ENCODE data around the gene TCF25.
"Not testable (repeated sequence)": the region's sequence is repeated elsewhere in the genome, so short reads cannot be mapped to it uniquely, and the experiment has no call there.

Gene TCF25

DNA sequence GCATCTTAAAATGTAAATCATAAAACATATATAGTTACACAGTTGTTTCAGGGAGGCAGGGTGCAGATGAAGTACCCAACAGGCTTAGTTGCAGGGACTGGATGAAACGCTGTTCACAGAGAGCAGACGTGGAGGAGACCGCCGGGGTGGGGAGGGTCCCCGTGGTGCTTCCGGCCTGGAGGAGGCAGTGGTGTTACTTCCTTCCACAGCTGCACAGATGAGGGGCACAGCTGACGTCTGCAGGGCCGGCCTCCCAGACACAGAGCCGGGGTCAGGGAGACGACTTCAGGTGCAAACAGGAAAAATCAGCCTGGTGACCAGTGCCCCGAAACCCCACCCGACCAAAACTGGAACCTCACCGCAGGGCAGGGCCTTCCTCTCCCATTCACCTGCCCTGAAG is 28.0 kb upstream of the TCF25 start:
- DNase-seq = no peak

DNA sequence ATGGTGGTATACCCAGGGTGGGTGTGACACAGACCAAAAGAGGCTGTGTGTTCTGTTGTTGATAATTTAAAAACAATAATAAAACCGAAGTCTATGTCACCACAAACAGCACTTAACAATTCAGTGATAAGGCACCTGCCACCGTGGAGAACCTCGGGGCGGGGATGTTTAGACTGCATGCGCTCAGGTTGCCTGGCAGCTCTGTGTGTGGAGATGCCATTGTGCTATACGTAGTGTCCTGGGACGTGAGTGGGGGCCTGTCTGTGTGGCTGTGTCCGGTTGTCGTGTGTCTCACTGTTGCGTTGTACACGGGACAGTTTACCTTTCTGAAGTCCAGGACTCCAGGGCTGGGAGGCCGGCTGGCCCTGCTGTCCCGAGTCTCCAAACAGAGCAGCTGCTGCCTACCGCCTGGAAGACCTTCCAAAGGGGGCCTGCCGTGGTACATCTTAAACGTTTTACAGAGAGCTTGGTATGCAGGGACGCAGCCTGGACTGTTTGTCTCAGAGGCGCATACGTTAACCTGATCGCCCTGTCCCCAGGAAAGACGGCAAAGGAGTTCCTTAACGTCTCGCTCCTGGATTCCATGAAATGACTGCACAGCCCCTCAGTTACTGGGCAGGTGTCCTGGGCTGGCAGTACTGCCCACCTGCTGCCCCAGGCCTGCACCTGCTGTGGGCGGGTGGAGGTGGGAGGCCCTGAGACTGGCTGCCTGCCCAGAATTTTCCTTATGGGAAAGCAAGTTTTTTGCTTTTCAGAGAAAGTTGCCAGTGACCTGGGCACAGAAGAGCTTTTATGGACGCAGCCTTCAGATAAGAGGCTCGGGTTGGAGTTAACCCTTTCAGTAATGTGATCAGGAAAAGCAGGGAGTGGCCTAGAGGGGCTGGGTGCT is 26.1 kb upstream of the TCF25 start:
- peak; percentile 82 for DNase-seq

DNA sequence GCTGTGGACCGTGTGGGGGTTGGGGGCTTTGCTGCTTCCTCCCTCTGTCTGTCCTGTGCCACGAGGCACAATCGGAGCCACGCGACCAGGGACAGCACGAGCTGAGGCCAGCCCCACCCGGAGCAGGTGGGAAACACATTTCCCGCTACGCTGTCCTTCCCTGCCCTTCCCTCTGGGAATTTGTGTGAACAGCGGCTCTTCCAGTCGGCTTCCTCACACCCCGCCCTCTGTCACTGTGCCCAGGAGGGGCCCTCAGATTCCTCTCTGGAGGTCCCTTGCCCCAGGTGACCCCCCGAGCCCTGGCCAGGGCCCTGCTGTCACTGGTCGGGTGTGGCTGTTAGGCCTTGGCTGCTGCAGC is 25.5 kb upstream of the TCF25 start:
- DNase-seq = peak; percentile 63

DNA sequence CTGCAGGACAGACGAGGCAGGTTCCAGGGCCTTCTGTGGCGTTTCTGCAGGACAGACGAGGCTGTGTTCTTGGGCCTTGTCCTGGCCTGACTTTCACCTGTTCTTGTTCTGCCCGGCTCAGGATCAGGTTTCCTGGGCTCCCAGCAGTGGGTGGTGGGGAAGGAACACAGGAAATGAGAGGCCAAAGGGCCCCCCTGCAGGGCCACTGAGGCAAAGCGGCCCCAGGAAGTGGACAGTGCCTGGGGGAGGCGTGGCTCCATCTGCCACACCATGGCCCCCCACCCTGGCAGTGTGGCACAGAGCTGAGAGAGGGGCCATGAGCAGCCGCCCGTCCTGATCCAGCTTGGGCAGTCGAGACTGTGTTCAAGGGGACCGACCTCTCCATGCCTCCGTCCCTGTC is 24.4 kb upstream of the TCF25 start:
- no peak for DNase-seq

DNA sequence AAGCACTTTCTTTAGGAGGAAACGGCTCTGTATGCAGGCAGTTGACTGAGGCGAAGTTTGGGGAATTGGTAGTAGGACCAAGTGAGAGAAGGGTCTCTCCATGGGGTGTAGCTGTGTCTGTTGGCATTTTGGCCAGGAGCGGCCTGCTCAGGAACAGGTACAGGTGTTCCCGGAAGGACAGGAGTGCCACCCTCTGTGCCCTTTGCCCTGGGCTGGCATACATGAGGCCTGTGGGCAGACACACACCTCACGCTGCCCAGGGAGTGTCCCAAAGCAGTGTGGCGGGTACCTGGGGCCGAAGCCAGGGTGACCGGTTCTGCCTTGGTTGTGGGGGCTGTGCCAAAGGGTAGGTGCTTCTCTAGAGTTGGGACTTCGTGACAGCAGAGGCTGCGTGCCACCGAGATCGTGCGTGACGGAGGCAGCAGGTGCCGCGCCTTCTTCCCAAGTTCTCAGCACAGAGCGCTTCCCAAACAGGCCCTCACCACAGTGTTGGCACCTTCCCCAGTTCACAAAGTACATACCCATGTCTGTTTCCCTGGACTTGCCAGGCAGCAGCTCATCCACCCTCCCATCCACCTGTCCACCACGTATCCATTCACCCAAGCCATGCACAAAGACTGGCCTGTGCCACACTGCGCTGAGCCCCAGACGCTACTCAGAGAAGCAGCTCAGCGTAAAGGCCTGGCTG is 19.9 kb upstream of the TCF25 start:
- DNase-seq = no peak

DNA sequence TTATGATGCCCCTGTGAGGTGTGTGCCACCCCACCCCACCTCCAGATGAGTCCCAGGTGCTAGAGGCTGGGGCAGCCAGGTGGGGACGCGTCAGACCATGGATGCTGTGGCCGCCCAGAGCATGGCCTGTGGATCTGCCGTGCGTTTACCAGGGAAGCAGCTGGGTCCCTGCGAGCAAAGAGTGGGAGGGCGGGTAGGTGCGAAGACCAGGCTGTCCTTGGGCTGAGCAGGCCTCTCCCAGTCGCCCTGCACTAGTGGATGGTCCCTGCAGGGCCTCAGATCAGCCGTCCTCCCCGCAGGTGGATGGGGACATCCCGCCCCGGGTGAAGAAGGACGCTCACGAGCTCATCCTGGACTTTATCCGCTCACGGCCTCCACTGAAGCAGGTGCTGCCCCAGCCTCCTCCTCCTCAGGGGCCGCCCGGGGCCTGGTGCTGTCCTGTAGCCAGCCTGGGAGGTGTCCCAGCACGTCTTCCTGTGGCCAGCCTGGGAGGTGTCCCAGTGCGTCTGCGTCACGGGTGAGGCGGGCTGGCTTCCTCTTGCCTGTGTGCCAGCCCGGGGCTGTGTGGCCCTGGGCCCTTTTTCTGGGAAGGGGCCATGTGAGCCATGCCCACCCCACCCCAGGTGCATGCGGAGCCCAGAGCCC is 18.0 kb upstream of the TCF25 start:
- no peak for DNase-seq

DNA sequence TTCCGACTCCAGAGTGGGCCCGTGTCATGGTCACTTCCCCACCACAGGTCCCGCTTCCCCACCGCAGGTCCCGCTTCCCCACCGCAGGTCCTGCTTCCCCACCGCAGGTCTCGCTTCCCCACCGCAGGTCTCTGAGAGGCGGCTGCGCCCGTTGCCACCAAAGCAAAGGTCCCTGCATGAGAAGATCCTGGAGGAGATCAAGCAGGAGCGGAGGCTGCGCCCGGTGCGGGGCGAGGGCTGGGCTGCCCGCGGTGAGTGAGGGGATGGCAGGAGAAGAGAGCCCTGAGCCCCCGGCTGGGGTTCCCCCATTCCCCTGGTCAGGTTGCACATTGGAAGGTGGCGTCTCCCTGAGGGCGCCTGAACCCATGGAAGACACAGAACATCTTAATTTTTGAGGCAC is 17.4 kb upstream of the TCF25 start:
- DNase-seq = no peak

DNA sequence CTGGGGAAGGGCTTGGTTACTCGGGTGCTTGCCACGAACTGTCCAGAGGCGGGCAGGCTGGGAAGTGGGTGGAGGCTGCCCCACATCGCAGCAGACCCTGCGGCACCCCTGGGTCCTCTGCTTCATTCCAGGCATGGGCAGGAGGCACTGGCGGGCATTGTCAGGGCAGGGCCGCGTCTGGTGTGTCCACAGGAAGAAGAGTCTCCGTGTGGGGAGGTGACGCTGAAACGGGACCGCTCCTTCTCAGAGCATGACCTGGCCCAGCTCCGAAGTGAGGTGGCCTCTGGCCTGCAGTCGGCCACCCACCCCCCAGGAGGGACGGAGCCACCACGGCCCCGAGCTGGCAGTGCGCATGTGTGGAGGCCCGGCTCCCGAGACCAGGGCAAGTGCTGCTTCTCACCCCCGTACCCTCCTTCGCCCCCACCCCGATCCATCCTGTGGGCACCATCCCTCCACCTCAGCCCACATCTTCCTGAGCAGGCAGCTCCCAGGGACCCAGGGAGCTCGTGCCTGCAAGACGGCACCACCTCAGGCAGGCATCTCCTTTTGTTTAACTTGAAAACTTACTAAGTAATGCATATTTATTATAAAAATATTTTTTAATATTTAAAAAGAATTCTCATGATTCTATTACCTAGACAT is 14.3 kb upstream of the TCF25 start:
- DNase-seq = no peak

DNA sequence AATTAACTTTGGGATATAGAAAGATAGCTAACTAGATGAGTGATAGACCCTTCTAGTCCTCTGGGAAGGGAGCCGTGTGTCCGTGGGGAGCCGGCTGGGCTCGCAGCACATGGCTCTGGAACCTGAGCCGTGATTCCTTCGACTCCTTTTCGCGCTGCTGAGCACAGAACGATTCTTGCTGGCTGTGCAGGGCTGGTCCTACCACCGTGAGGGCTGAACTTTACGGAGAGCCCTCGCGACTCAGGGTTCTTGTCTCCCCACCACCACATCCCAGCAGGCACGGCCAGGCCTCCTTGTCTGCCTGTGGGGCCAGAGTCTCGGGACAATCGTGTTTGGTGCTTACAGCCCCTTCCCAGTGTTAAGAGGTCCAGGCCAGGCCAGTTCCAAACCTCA is 13.8 kb upstream of the TCF25 start:
- DNase-seq = no peak

DNA sequence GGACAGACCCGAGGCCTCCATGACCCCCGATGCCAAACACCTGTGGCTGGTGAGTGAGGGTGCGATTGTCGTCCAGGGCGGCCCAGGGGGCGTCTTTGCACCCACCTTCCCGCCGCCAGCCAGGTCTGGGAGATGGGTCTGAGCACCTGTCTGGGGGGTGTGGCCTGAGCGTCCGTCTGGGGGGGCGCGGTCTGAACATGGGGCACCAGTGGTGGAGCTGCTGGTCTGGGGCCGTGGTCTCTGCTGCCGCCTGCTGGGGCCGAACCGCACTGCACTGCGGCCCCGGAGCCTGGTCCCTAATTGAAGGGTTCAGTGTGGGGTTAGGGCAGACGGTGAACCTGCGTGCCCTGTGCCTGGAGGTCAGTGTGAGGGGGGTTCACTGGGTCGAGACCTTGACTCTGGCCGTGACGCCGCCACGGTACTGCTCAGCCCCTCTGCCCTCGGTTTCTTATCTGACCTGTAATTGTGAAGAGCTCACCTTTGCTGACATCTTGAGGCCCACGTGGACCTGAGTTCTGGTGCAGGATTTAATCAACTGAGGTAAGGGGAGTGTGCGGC is 12.6 kb upstream of the TCF25 start:
- DNase-seq = peak; percentile 81

DNA sequence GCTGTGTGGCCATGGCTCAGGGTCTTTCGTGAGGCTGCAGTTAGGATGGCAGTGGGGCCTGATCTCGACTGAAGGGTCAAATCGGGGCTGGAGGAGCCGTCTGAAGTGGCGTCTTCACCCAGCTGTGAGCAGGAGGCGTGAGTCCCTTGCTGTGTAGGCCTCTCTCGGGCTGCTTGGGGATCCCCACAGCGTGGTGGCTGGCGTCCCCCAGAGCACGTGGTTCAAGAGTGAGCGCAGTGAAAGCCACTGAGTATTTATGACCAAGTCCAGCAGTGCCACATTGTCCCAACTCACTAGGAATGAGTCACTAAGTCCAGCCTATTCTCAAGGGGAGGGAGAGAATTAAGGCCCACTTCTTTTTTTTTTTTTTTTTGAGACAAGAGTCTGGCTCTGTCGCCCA is 11.7 kb upstream of the TCF25 start:
- DNase-seq = no peak

DNA sequence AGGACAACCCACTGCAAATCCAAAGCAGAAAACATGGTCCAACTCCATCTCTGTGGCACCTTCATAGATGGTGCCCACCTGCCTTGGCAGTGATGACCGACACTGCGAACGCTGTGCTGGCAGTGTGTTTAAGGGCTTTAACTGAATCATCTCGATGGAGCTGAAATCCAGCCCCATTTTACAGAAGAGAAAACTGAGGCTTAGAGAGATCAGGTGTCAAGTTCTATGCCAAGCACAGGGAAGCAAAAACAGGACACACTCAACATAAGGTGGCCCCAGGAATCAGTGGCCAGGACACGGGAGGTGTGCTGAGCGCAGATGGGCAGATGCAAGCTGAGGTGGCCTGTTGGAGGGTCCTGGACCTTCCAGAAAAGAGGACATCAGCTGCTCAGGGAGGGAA is 10.7 kb upstream of the TCF25 start:
- no peak for DNase-seq

DNA sequence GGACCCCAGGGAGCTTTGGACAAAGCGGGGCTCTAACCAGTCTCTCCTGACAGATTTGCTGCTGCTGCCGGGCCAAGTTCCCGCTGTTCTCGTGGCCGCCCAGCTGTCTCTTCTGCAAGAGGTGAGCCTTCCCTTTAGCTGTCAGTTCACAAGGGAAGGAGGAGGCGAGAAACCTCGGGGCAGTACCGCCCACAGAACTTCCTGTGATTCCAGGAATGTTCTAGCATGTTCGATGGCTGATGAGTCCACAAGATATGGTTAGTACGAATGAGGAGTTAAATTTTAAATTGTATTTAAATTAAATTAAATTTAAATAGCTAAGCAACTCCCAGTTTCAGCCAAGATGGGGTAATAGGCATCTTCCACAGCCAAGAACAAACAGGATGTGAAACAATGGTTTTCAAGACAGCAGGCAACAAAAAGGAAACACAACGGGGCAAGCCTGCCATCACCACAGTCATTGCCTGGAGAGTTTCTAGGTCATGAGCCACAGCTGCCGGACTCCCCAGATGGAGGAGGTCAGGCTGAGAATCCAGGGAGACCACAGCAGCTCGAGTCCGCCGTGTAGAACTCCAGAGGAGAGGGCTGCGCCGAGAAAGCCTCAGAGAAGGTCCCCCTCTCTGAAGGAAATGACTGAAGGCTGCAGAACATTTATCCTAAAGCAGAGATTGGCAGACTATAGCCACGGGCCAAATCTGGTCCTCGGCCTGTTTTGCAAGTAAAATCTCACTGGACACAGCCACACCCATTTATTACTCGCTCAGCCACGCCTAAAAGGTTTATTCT is 9.5 kb upstream of the TCF25 start:
- no peak for DNase-seq

DNA sequence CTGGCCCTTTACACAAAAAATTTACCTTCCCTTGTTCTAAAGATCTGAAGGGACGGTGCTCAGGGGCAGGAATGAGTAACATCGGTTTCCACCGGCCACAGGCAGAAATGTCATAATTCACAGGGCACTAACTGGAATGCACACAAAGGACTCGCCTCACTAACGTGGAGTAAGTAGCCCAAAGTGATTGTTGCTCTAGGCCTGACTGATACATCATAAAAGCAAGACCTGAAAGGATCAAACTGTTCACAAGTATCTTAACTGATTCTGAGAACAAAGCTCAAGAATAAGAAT is 8.9 kb upstream of the TCF25 start:
- no peak for DNase-seq

DNA sequence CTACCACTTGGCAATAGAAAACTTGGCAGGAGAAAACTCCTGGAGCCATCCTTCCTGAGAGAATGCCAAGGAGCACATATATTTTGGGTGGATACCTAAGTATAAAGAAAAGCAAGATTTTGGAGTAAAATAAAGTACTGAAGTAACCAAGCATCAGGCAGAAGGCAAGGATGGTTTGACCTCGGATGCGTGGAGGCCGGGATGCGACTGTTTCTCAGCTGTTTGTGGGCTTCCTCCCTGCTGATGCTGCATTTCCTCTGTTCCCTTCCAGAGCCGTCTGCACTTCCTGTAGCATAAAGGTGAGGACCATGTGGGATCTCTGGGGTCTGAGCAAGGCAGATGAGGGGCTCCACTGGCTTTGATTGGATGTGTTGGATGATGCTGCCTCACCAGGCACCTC is 5.5 kb upstream of the TCF25 start:
- DNase-seq = no peak

DNA sequence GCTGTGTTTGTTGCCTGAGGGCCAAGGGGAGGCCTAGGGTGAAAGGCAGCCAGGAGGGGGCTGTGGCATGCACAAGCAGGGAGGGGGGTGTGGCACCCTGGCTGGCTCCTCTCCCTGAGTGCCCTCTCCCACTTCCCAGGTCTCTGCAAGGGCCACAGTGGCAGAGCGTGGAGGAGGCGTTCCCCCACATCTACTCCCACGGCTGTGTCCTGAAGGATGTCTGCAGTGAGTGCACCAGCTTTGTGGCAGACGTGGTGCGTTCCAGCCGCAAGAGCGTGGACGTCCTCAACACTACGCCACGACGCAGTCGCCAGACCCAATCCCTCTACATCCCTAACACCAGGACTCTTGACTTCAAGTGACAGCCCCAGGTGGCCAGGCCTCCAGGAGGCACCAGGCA is 3.5 kb upstream of the TCF25 start:
- DNase-seq = no peak

DNA sequence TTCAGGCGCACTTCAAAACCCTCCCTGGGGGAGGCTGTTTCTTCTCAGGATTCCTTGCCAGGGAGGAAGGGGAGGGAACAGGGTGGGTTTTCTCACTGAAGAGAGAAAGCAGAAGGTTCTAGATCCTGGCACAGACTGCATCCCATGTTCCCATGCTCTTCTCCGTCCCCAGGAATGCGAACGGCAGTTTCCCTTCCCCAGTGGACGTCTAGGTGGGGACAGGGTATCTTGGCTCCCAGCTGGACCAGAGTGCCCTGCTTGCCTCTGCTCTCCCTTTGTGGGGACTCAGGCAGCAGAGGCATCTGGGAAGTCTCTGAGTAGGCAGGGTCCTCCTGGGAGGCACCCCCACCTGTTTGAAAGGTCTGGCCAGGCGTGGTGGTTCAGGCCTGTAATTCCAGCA is 3.0 kb upstream of the TCF25 start:
- DNase-seq = no peak

DNA sequence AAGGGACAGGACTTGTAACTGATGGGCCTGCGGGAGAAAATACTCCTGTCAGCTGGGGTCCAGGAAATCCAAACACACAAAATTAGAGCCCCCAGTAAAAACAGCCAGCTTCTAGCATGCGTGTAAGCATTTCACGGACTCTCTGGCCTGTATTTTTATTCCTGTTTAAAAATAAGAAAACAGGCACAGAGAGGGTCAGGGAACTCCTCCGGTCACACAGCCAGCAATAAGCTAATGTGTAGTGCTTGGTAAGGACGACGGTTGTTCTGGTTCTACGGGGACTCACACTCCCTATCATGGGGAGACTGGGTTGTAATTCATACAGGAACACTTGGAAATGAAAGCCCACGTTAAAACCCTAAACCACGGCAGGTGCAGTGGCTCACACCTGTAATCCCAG is 1.5 kb upstream of the TCF25 start:
- DNase-seq = no peak

DNA sequence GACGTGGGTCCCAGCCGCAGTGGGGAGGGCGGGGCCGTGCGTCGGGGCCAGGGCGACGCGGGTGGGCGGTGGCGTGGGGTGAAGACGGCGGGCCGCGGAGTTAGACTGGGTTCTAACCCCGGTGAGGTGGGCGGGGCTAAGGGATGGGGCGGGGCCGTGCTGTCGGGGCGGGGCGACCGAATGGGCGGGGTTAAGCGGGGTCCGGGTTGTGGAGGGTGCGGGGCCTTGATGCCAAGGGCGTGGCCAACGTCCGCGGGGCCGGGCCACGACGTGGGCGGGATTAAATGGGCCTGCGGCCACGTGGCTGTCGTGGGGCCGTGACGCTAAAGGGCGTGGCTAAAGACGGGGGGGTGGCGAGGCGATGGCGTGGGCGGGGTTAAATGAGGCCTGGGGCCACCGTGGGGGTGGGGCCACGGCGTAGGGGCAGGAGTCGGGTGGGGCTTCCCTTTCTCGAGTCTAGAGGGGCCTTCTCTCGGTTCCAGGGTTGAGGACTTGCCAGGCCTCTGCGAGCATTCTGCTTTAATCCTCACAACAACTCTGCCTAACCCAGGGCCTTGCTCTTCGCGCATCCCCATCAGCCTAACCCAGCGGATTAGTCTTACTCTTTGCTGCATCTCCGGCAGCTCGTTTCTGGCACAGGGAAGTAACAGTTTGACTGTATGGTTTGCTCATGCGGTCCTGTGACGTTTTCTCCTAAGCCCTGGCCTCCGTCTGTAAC is 739 bp downstream of the TCF25 start:
- peak; percentile 85 for DNase-seq

DNA sequence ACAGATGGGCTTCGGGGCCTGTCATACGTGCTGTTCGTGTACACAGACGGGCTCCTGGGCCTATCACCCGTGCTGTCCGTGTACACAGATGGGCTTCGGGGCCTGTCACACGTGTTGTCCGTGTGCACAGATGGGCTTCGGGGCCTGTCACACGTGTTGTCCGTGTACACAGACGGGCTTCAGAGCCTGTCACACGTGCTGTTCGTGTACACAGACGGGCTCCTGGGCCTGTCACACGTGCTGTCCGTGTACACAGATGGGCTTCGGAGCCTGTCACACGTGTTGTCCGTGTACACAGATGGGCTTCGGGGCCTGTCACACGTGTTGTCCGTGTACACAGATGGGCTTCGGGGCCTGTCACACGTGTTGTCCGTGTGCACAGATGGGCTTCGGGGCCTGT is 5.7 kb downstream of the TCF25 start:
- not testable (repeated sequence) for DNase-seq

DNA sequence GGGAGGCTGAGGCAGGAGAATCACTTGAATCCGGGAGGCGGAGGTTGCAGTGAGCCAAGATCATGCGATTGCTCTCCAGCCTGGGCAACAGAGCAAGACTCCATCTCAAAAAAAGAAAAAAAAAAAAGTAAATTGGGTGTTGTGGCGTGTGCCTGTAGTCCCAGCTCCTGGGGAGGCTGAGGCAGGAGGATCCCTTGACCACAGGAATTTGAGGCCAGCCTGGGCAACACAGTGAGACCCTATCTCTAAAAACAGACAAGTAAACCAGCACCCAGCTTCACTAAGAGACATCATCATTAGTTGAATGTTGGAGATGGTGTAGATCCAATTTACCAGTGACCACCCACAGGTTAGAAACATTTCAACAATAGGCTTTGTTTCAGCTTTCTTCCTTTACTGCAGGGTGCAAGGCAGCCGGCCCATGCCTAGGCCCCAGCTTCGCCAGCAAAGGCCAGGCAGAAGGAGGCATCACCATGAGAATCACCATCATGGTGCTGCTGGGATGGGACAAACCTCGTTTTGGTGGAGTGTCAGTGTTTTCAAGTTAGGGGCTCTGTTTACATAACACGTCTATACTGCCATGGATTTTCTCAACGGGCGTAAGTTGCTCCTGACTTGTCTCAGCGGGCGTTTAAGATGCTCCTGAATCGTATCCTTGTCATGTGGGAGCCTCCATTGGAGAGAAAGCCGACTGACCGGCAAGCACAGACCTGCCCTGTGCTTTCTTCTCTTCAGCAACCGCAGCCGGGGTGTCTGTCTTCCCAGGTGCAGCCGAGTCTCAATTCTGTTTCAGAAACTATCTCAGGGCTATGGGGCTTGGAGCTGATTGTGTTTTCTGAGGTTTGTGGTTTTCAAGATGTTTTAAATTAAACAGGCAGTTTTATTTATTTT is 7.3 kb downstream of the TCF25 start:
- DNase-seq = no peak
